ENCODE data around the gene TBC1D22A. TPM values are rescaled to one million over a fixed set of nuclear protein-coding genes. Genes with fewer than 3 reads are reported as not detected.
A peak's percentile ranks its signal among the peaks of the same experiment; 100 is the strongest.

TBC1D22A gene
- total RNA-seq, 1 donor from 2014 or later: 12.5 TPM

DNA sequence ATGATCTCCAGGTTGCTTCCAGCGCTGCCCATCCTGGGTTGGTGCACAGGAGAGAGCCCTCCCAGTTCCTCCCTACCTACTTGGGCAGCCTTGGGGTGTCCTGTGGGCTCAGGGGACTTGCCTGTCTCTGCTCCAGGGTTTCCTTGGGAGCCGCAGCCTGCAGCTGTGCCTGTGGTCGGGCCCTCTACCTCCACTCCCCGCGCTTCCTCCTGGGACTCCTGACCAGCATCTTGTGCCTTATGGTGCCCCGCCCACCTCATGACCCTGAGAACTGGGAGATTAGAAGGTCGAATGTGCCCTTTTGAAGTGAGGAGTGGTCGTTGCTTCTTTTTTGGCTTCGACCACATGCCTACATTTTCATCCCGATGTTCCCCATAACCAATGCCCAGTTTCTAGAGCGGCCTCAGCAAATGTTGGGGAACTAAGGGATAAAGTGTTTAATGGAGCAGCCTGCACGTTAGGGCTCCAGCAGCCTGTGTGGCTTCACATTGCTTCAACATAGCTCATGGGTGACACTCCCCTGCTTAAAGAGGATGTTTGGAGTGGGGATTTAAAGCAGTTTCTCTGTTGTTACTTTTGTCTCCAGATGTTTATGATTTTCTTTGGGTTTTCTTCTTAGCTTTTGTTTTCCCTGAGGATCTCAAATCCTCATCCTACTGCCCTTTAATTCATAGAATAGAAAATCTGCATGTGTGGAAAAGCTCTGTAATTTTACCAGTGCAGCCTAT, 248.8 kb downstream of the TBC1D22A start:
- DNase-seq (ENCODE audit: low read depth in 2 of 2): no peak

DNA sequence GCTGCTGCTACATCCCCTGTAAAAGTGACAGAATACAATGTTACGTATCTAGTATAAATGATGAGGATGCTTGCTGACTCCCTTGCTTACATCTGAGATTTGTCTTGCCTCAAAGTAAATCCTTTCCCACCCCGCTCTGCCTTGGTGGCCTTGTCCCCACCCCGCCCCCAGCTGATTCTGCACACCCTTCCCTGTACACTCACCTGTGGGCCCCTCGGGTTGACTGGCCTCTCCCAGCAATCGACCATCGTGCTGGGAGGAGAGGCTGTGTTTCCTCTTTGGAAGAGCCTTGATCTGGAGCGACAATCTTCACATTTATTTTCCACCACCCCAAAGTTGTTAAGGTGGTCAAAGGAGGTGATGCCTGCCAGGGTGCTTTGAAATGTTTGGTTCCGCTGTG, 249.4 kb downstream of the TBC1D22A start:
- no peak for DNase-seq (ENCODE audit: low read depth in 2 of 2)

DNA sequence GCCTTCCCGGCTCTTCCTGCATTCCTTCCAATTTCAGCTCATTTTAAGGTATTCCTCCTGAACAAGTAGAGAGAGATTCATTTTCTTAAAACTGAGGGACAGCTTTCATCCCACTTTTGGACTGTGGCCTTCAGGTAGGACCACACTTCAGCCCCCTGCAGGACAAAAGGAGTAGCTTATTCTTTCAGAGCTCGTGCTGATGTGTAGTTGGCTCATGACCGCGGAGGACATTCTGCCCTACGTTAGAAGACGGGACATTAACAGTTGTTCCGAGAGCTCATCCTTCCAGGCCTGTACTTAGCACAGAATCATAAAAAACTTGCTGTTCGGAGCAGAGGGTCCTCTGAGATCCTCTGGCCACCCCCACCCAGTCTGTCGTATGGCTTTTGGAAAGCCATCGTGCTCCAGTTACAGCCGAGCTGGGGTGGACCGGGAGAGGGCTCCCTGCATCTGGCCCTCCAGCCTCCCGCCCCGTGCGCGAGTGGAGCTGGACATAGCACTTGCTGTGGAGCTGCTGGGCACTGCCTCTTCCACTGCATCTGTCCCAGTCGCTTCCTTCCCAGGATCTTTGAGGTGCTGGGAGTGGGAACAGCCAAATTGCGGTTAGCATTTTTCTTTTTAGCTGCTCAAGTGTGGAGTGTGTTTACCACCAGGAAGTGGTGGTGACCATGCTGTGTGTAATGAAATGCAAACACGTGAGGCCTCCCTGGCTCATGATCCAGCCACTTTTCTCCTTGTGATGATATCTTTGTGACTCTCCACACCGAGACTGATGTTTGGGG, 250.3 kb downstream of the TBC1D22A start:
- no peak for DNase-seq (ENCODE audit: low read depth in 2 of 2)

DNA sequence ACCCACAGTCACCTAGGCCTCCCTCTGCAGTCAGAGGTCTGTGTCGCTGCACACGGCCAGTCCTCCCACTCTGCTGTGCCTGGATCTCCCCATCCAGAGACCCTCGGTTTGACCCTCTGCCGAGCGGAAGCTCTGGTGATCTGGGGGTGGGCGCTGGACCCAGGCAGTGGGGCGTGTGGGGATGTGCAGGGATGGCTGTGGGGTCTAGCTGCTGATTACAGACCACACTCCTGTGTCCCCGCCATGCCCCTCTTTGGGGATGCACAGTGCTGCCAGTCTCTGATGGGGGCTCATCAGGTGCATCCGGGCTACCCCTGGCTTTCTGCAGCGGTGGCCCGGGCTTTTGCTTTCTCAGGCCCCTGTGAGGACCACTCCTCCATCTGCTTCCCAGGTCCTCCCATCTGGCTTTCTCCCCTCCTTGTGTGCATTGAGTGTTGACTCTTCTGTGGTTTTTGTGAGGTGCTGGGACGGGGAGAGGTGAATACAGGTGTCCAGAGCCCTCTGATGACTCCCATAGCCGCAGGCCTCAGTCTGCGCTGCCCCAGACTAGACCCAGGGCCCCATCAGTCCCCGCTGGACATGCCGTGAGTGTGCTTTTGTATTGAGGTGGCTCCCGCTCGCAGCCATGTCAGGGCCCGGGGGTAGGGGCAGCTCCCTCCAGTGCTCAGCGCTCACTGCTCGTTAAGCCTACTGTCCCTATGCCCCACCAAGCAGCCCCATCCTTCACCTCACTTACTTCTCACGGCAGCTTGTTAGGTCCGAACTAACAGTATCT, 251.6 kb downstream of the TBC1D22A start:
- no peak for DNase-seq (ENCODE audit: low read depth in 2 of 2)

DNA sequence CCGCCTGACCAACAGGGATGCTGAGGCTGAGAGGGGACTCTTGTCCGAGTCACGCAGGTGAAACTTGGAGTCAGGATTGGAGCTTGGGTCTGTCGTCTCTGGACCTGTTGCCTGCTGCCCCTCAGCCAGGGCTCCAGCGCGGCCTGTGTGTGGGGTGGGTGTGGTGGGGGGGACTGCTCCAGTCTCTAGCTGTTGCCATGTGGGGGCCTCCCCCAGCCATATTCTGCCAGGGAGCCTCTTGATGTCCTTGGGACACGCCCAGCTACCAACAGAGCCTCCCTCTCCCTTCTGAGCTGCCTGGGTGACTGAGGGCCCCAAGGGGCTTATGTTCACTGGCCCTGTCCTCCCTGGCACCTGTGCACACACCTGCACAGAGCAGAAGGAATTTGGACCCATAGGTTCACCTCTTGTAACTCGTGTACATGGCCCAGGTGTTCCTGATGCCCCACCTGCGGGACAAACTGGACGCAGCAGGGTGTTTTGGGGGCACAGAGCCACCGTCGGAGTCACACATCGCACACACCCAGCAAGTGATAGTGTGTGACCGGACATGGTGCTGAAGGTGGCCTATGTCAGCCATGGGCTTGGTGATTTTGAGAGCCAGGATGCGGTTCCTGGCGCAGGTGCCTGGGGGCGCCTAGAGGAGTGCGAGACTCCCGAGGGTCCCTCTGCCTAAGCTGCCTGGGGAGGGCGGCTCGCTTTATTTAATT, 252.3 kb downstream of the TBC1D22A start:
- DNase-seq (ENCODE audit: low read depth in 2 of 2): no peak

DNA sequence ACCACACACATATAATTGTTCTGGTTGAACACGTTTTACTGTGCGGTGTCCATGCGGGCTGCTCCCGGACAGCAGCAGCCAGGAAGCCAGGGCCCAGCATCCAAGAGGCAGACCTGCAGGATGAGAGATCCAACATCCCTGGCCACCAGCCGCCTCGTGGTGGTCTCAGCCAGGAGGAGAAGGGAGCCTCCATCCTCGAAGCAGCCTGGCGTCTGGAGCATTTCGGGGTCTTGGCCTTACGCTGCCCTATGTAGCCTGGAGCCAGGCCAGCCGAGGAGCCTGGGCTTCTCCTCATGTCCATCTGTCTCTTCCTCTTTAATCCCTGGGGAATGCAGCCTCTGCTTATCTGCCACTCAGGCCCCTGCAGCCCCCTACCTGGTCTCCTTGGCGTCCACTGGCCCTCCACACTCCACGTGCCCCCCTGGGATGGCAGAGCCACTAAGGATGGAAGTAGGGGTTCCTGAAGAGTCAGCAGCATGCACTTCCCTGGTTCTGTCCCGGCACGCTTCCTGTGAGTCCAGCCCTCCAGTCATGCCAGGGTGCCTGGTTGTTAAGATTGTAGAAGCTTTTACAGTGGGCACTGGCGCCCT, 253.2 kb downstream of the TBC1D22A start:
- DNase-seq (ENCODE audit: low read depth in 2 of 2): no peak

DNA sequence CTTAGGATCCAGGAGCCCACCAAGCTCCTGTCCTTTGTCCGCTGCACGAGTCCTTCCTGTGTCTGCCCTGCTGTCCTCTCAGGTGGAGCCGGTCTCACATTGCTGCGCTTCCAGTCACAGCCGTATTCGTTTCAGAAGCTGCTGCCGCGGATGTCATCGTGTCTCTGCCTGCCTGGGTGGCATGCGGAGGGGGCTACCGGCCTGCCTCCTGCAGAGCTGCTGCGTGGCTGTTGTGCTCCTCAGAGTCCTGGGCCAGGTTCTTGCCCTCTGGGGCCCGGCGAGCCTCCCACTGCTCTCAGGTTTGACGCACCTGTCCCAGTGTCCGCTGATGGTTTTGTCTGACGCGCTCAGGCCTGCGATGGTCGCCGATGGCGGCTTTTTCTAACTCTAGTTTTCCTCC, 254.2 kb downstream of the TBC1D22A start:
- DNase-seq (ENCODE audit: low read depth in 2 of 2): no peak

DNA sequence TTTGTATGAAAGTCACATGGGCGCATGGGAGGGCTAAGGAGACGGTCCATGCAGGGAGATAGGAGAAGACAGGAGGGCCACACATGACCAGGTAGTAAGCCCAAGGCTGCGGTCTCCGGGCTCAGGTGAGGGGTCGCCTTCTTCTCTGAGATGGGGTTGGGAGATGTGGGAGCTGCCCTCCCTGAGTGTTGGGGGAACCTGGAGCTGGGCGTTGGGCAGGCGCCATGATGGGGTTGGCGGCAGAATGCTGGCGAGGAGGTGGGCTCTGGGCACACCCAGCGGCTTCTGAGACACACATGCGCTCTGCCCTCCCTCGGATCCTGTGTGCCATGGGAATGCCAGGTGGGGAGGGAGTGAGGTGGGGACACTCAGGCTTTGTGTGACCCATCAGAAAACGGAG, 254.8 kb downstream of the TBC1D22A start:
- DNase-seq (ENCODE audit: low read depth in 2 of 2): no peak

DNA sequence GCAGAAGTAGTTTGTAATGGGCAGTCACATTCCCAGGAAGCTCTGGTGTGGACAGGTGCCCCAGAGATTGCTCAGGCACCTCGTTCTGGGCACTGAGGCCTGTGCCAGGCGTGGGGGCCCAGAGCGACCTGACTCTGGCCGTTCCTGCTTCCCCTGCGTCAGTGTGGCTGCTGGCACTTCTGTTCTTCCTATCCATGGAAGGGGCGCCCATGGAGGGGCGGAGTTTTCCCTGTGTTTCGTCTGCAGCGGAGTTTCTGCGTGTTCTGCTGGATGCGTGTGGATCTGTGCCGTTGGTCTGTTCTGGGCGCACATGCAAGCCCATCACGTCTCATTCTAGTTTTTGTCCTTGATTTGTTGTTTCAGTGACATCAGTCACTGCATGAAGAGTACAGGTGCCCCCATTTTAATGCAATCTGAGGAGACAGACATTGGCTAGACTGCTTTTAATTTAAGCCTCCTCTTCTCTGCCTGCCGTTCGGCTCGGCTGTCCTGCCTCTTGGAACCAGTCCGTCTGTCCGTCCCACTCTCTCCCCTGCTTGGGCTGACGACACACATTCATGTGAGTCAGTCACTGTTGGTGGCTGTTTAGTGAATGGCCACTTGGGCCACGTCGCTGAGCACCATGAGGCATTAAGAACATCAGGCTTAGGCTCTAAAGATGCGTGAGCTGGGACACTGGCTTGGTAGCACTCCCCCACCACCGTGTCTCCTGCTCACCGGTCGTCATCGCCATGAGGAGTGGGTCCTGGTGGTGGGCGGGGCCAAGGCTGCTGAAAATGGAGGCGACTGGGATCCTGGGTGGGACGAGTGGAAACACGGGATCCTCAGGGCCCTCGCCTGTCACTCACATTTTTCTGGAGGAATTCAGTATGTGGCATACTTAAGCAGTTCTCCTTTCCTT, 255.8 kb downstream of the TBC1D22A start:
- no peak for DNase-seq (ENCODE audit: low read depth in 2 of 2)

DNA sequence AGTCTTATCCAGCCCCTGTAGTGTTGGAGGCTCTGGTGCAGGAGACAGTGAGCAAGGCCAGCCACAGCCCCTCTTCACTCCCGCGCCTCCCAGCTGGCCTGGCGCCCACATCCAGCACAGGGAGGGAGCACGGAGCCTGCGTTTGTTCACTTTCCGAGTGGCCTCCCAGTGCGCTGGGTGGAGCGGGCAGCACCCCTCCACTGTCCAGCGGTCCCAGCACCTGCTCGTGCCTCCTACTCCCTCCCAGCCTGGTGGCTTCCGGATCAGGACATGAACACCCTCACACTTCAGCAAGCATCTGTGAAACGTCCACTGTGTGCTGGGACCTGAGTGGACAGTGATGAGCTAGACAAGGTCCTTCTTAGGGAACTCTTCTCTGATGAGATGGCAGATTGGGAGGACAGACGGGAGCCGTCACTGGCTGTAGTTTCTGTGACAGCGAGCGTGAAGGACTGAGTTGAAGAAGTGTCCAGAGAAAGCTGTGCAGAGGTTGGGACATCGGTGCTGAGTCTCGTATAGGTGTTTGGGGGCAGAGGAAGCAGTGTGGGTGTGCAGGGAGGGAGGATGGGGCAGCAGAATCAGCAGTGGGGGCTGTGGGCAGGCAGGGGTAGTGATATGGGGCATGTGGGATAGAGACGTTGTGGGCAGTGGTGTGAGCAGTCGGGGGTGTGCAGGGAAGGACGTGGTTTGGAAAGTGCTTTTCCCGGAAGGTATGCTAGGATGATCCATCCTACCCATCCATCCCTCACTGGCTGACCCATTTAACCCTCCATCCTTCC, 256.8 kb downstream of the TBC1D22A start:
- no peak for DNase-seq (ENCODE audit: low read depth in 2 of 2)

DNA sequence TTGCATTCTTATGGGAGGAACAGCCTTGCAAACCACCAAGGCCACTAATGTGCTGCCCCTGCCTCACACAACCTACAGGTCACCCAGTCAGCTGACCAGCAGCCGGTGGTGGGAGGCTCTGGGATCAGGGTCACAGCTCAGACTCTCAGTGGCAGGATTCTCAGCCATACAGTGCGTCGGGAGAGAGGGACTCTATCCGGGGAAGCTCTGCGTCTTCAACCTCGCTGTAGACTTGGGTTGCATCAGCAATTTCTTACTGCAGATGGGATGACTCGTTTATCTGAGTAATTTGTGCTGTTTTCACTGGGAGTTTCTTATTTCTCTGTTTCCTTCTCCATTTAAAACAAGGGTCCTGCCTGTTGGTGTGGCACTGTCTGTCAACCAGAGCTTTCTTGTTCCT, 257.7 kb downstream of the TBC1D22A start:
- DNase-seq (ENCODE audit: low read depth in 2 of 2): no peak

DNA sequence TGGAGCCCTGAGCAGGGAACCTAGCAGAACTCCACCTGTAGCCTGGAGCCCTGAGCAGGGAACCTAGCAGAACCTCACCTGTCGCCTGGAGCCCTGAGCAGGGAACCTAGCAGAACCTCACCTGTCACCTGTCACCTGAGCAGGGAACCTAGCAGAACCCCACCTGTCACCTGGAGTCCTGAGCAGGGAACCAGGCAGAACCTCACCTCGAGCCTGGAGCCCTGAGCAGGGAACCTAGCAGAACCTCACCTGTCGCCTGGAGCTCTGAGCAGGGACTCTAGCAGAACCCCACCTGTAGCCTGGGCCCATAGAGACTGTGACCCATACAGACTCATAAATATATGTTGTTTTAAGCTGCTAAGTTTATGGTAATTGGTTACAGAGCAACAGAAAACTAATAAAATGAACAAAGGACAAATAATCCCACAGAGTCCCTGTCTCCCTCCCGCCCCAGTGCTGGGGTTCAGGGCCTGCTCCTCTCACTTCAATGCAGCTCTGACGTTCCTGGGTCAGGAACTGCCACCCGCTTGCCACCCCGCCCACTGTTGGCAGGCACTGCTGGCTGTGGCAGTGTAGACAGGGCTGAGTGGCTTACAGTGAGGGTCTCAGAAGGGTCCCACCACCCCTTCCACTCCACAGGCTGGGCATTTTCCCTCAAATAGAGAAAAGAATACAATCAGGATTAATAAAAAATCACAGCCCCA, 259.1 kb downstream of the TBC1D22A start:
- DNase-seq (ENCODE audit: low read depth in 2 of 2): peak in 1 of 2 donors; percentile 12

DNA sequence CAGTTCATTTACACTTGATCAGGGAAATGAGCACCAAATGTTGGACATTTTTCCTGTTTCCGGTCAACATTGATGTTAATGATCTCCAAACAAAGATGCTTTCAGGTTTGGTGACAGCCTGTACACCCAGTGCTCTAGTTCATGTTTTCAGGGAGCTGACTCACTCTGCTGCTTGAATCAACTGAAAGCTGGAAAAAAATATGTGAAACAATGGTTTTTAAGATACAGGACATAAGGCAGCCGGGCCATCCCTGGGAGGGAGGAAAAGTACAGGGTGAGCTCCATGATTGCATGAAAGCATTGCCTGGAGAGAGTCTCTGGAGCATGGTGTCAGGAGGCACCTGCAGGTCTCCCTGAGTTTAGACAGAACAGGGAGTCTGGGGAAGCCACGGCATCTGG, 259.6 kb downstream of the TBC1D22A start:
- peak; percentile 24 to 68 for DNase-seq (ENCODE audit: low read depth in 2 of 2)

DNA sequence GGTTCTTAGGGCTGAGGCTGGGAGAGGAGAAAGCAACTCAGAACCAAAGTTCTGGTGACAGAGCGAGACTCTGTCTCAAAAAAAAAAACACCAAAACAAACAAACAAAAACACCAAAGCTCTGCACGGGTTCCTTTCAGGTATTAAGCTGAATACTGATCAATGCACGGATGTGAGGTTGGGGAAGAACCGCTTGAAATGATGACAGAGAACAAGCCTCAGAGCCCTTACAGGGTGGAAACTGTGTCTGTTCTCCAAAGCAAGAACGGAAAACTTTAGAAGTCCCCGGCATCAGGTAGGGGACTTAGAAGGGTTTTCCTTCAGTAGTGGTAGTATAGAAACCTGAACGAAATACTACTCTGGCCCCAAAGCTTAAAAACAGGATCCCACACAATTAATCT, 260.0 kb downstream of the TBC1D22A start:
- DNase-seq (ENCODE audit: low read depth in 2 of 2): no peak

DNA sequence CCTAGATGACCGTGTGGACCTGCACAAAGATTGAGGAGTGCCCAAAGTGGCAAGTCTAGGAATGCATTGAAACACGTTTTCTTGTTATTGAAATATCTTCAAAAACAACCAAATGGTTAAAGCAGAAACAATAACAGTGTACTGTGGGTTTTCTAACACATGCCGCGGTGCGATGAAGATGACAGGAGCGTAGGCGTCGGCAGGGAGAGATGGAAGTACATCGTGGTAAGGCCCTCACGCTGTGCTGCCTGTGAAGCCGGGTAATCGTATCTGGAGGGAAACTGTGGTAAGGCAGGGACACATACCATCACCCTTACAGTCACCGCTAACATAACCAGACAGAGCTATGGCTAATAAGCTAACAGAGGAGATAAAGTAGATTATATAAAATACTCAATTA, 261.4 kb downstream of the TBC1D22A start:
- no peak for DNase-seq (ENCODE audit: low read depth in 2 of 2)

DNA sequence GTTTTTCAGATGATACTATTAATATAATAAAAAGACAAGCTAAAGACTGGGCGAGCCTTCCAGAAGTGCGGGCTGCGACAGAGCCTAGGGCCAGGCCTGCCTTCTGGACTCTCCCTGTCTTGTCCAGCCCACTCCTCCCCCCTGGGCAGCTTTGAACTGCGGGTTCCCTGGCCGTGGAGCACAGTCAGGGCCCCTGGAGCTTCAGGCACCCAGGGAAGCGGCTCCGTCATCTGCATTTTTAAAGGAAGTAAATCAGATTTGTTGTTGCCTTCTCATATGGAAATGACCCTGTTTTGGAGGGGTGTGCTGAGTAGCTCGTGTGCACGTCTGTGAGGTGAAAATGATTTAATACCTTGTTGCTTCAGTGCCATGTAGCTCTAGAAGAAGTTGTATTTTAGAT, 265.3 kb downstream of the TBC1D22A start:
- no peak for DNase-seq (ENCODE audit: low read depth in 2 of 2)

DNA sequence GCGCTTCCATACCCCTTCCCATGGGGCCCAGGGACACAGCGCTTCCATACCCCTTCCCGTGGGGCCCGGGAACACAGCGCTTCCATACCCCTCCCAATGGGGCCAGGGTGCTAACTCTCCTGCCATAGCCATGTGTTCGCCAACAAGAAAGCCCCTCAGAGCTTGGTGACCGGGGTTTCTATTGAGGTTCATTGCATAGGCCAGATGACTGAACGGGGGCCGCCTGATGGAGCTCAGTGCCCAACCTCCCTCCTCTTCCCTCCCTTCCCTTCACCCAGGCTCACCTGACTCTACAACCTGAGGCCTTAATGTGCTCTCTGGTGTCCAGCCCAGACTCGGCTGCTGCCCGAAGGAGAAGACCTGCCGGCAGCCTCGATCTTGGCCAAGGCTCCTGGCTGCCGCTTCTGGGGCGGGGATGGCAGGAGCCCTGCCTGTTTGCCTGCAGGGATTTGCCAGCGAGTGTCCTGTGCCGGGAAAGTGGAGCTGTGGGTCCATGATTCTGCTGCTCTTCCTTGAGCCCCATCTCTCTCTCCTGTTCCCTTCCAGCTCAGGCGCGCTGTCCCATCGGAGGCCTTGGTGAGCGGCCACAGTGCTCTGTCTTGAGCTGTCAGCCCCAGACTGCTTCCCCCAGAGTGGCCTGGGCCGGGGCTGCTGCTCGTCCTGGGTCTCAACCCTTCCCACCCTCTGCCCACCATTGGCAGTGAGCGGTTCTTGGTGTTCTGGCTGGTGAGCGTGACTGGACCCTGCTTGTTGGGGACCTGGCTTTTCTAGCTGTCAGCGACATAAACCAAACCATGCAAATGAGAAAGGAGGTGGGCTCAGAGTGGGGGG, 267.0 kb downstream of the TBC1D22A start:
- no peak for DNase-seq (ENCODE audit: low read depth in 2 of 2)

DNA sequence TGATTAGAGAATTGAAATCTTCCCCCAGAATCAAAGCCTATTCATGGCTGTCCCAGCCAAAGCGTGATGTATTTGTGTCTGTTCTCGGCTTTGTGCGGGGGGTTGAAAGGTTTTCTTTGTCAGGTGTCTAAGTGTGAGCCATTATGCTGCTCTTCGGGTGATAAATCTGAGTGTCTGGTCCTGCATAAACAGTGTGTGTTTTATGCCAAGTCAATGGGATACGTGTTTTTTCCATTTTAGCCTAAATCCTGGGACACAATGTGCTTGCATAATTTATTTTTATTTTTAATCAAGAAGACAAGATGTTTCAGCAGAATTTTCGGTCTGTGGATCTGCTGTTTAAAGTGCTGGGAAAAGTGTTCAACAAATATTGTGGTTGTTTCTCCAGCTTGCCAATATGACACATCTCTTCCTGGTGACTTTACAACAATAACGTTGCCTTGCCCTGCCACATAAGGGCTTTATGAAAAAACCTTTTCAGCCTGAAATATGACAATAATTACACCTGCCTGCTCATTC, 267.8 kb downstream of the TBC1D22A start:
- peak; percentile 73 to 84 for DNase-seq (ENCODE audit: low read depth in 2 of 2)

Data from dermis microvascular lymphatic vessel endothelial cell (primary cell).